ENCODE results near the gene USPL1. TPM values are rescaled to one million over a fixed set of nuclear protein-coding genes. Genes with fewer than 3 reads are reported as not detected.

Gene USPL1
- polyA plus RNA-seq, 3 donors from 2014 or later = 9.5 to 13.2 (median 12.3) TPM

DNA sequence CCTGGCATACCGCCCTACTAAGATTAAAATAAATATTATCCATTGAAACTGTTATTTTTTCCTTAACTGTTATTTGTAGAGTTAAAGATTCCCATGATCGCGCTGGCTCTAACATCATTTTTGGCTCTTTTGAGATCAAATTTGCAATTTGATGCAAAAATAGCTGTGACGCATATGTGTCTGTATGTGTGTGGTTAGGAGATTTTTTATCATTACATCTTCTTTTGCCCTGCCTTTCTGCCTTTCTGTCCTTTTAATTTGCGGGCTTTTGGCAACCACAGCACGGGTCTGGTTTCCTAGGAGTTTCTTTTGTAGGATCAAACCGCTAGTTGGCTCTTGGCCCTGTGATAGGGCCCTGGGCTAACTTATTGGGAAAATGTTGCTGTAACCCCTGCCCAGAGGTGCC lies 80.3 kb downstream of the USPL1 start:
- no peak for DNase-seq
- Mint-ChIP-seq H3K27ac (no peak overlapping the region), H3K9me3 (no peaks in the 10 kb centered on the region), H3K4me3 (no peak overlapping the region), H3K36me3 (no peaks in the 10 kb centered on the region), H3K27me3 (ENCODE audit: low read depth in 3 of 3) (peaks cover 0 to 7% (median 6%) of the 10 kb centered on the region in 3 donors), H3K4me1 (peaks cover 28 to 45% of the 10 kb centered on the region in 2 donors)

DNA sequence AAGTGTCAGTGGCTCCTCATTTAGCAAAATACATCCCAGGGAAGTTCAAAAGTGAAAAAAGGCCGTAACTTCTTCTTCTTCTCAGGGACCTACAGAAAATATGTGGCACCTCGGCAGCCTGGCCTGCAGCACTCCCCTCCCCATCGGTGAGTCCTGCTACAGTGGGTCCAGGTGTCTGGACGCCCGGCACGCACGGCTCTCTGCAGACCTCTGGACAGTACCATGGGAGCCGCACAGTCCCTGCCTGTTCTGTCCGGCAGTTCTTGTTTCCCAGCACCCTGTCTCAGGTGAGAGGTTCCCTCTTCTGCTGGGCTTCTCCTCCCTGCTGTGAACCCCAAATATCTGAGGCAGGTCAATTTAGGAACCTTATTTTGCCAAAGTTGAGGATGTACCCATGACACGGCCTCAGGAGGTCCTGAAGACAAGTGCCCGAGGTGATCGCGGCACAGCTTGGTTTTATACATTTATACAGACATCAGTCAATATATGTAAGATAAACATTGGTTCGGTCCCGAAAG lies 80.8 kb downstream of the USPL1 start:
- Mint-ChIP-seq H3K9me3 (no peaks in the 10 kb centered on the region), H3K27ac (no peak overlapping the region), H3K27me3 (ENCODE audit: low read depth in 3 of 3) (peaks cover 0 to 8% (median 8%) of the 10 kb centered on the region in 3 donors), H3K36me3 (no peaks in the 10 kb centered on the region), H3K4me1 (peaks cover 28 to 39% of the 10 kb centered on the region in 2 donors), H3K4me3 (no peak overlapping the region)
- DNase-seq = no peak

DNA sequence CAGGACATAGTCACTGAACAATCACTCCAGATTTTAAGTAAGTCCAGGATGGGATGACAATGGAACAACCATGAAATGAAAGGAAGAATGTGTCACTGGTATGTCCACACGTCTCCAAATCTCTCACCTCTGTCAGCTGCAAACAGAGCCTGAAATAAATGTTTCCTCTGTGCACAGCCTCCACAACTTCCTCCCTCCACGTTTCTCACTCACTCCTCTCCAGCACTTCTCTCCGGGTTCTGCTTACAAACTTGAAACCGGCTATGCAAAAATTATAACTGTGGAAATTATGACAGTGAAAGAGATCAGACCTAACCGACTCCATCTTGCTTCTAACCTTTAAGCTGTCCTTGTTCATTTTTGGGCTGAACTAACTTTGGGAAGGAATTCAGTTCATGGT lies 82.6 kb downstream of the USPL1 start:
- Mint-ChIP-seq H3K27me3 (ENCODE audit: low read depth in 3 of 3) (peaks cover 0 to 7% (median 6%) of the 10 kb centered on the region in 3 donors), H3K27ac (no peak overlapping the region), H3K36me3 (peaks cover 0 to 4% (median 0%) of the 10 kb centered on the region in 3 donors), H3K4me1 (peaks cover 24 to 30% of the 10 kb centered on the region in 2 donors), H3K4me3 (no peak overlapping the region), H3K9me3 (no peaks in the 10 kb centered on the region)
- DNase-seq = no peak

DNA sequence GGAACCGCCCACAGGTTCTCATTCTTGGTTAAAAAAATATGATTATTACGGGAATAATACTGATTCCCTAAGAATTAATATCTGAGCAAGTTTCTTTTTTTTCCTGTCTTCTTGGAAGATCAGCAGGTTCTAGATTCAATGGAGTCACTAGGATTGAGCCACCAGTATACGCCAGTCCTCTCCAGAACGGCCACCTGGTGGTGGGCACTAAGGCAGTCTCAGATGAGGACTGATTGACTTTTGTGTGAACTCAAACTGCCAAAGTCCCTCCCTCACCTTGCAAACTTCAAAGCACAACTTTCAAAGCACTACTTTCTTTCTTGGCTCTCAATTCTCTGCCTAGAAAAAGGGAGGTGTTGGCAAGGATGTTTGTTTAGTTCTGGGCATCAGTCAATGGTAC lies 84.3 kb downstream of the USPL1 start:
- DNase-seq = no peak
- no peak overlapping the region for H3K4me3 Mint-ChIP-seq
- no peaks in the 10 kb centered on the region for H3K9me3 Mint-ChIP-seq
- peaks cover 0 to 4% (median 0%) of the 10 kb centered on the region in 3 donors for H3K36me3 Mint-ChIP-seq
- H3K27me3 Mint-ChIP-seq (ENCODE audit: low read depth in 3 of 3) = peaks cover 0 to 6% (median 5%) of the 10 kb centered on the region in 3 donors
- peaks cover 7 to 14% of the 10 kb centered on the region in 2 donors for H3K4me1 Mint-ChIP-seq
- no peak overlapping the region for H3K27ac Mint-ChIP-seq

DNA sequence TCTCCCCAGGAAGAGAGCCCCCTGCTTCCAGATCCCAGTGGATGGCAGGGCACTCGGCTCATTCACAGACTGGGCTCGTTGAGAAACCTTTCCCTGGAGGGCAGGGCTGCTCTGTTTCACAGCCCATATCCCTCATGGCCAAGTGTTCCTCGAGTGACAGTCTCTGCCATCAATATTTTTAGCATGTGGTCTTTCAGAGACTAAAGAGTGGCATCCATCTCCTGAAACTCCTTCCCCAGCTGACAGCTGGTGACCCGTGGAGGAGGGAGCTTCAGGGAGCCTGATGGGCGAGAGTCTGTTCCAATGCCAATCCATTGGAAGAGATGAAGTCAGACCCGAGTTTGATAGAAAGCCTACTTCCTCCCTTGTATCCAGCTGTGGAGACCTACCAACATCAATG lies 86.9 kb downstream of the USPL1 start:
- H3K27ac Mint-ChIP-seq = no peak overlapping the region
- no peaks in the 10 kb centered on the region for H3K9me3 Mint-ChIP-seq
- H3K4me1 Mint-ChIP-seq = no peaks in the 10 kb centered on the region
- H3K27me3 Mint-ChIP-seq (ENCODE audit: low read depth in 3 of 3) = peaks cover 0 to 4% (median 3%) of the 10 kb centered on the region in 3 donors
- DNase-seq = no peak
- peaks cover 0 to 4% (median 0%) of the 10 kb centered on the region in 3 donors for H3K36me3 Mint-ChIP-seq
- no peak overlapping the region for H3K4me3 Mint-ChIP-seq

DNA sequence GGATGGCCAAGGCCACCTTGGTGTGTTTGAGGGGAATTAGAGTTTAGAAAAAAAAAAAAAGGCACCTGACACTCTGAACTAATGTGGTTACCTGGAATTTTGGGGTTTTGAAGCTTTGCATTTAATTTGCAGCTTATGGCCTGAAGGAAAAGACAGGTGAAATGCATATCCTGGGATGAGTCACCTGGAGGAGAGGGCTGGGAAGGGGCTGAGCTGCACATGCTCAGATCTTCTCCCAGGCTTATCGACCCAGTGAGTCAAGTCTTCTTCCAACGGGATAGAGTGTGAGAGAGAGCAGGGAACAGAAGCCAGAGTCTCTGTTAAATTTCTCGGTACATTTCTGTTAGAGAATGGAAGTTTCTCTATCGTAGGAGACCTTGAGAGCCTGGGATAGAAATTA lies 88.0 kb downstream of the USPL1 start:
- Mint-ChIP-seq H3K27me3 (ENCODE audit: low read depth in 3 of 3) (peaks cover 0 to 3% (median 2%) of the 10 kb centered on the region in 3 donors), H3K9me3 (no peaks in the 10 kb centered on the region), H3K27ac (no peak overlapping the region), H3K4me3 (no peak overlapping the region), H3K36me3 (peaks cover 0 to 4% (median 0%) of the 10 kb centered on the region in 3 donors), H3K4me1 (no peaks in the 10 kb centered on the region)
- DNase-seq = no peak

DNA sequence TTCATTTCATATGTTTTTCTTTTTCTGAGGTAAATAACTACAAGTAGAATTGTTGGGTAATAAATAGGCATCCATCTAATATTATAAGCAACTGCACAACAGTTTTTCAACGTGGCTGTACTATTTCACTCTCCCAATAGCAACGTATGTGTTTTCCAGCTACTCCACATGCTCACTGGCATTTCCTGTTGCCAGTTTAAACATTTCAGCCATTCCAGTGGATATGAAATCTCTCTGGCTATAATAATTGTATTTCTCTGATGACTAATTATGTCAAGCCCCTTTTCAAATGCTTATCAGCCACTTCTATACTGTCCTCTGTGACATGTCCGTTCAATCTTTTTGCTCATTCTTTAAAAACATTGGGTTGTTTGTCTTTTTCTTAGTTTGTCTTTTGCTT lies 90.8 kb downstream of the USPL1 start:
- no peak overlapping the region for H3K4me3 Mint-ChIP-seq
- H3K4me1 Mint-ChIP-seq = peaks cover 12% of the 10 kb centered on the region in 2 donors
- no peak overlapping the region for H3K27ac Mint-ChIP-seq

More for the DNA sequence above, 90.8 kb downstream of the USPL1 start:
- H3K36me3 Mint-ChIP-seq = peaks cover 0 to 4% (median 0%) of the 10 kb centered on the region in 3 donors
- DNase-seq = no peak
- H3K9me3 Mint-ChIP-seq = peaks cover 0 to 2% (median 0%) of the 10 kb centered on the region in 6 donors
- H3K27me3 Mint-ChIP-seq (ENCODE audit: low read depth in 3 of 3) = peaks cover 0 to 2% (median 0%) of the 10 kb centered on the region in 3 donors

Other genes starting within 250 kb of the USPL1 start
- not detected for gene UBE2L5, start 195.4 kb upstream of the USPL1 start, polyA plus RNA-seq
- 100 to 1,000 TPM; 629 to 859 (median 662) TPM for gene HMGB1, start 152.0 kb upstream of the USPL1 start, polyA plus RNA-seq
- gene ALOX5AP, start 117.6 kb downstream of the USPL1 start, polyA plus RNA-seq = 100 to 1,000 TPM; 449 to 804 (median 530) TPM

Data from immature natural killer cell (primary cell).